SK-N-SH (cell line): ENCODE data around the gene ATG7. TPM values are rescaled to one million over a fixed set of nuclear protein-coding genes. Genes with fewer than 3 reads are reported as not detected.

Experiments
- CTCF ChIA-PET: fragments of 300-600, 350-600 bp; formaldehyde crosslinking; extraction: SDS; loops from one replicate; lab custom pipeline; 2021; lab: Yijun Ruan, JAX
- POLR2A ChIA-PET: fragments of 350-600 bp; sonication (Branson Sonifier 250); formaldehyde crosslinking; extraction: SDS; loops from one replicate; lab custom pipeline; 2020; ENCODE audit warnings: antibody characterized with exemption, inconsistent platforms; lab: Yijun Ruan, JAX
- DNase-seq: peaks from one replicate; pipeline ENCODE4 v3.0.0; 2012
- H2AFZ ChIP-seq: fragments of 200-600 bp; sonication (generic); 2 replicates; pipeline ENCODE4 v1.8.1; 2016; ENCODE audit warnings: antibody characterized with exemption, mild to moderate bottlenecking, low read depth
- H3F3A ChIP-seq: fragments of 200-600 bp; sonication (generic); replicated peaks from 2 replicates; pipeline ENCODE3; 2016; ENCODE audit warnings: antibody characterized with exemption, mild to moderate bottlenecking; ENCODE audit not compliant: insufficient read depth
- H3K27ac ChIP-seq, 2 experiments: fragments of 200-500 bp in 1 of 2; fragments of 200-600 bp in 1 of 2; sonication (Bioruptor generic) in 1 of 2; sonication (generic), shearing (Covaris generic) in 1 of 2; 2 replicates each; pipeline versions ENCODE4 v1.5.1 to v1.6.1; 2014 to 2016; ENCODE audit warnings: low read depth in 2 of 2, inconsistent platforms in 1 of 2, low read length in 1 of 2, mild to moderate bottlenecking in 1 of 2, mixed read lengths in 1 of 2
- H3K27me3 ChIP-seq: fragments of 200-600 bp; sonication (generic), shearing (Covaris generic); 2 replicates; pipeline ENCODE4 v1.6.1; 2016; ENCODE audit warnings: mixed run types; ENCODE audit not compliant: insufficient read depth
- H3K36me3 ChIP-seq, 2 experiments: fragments of 200-500 bp in 1 of 2; fragments of 200-600 bp in 1 of 2; sonication (Bioruptor generic) in 1 of 2; sonication (generic) in 1 of 2; replicated peaks in 1 of 2; 2 replicates each; pipeline versions ENCODE3 to v1.5.1; 2014 to 2016; ENCODE audit warnings: low read length in 1 of 2, mild to moderate bottlenecking in 1 of 2; ENCODE audit not compliant: insufficient read depth in 2 of 2, control insufficient read depth in 1 of 2
- H3K4me1 ChIP-seq, 2 experiments: fragments of 200-500 bp in 1 of 2; fragments of 200-600 bp in 1 of 2; sonication (Bioruptor generic) in 1 of 2; sonication (generic), shearing (Covaris generic) in 1 of 2; 2 replicates each; pipeline versions ENCODE4 v1.5.1 to v1.6.1; 2014 to 2016; ENCODE audit warnings: low read depth in 1 of 2, low read length in 1 of 2, mixed run types in 1 of 2; ENCODE audit not compliant: insufficient read depth in 2 of 2, control insufficient read depth in 1 of 2
- H3K4me2 ChIP-seq: fragments of 200-600 bp; sonication (generic), shearing (Covaris generic); 2 replicates; pipeline ENCODE4 v1.6.1; 2017; ENCODE audit warnings: mixed run types
- H3K4me3 ChIP-seq, 2 experiments: fragments of 200-500 bp in 1 of 2; fragments of 200-600 bp in 1 of 2; sonication (Bioruptor generic) in 1 of 2; sonication (generic), shearing (Covaris generic) in 1 of 2; 2 replicates each; pipeline versions ENCODE4 v1.5.1 to v1.8.1; 2014 to 2016; ENCODE audit warnings: low read depth in 2 of 2, inconsistent platforms in 1 of 2, low read length in 1 of 2, mild to moderate bottlenecking in 1 of 2, mixed read lengths in 1 of 2, moderate library complexity in 1 of 2
- H3K79me2 ChIP-seq: fragments of 200-600 bp; sonication (generic); 2 replicates; pipeline ENCODE4 v1.8.1; 2017; ENCODE audit warnings: mild to moderate bottlenecking; ENCODE audit not compliant: insufficient read depth
- H3K9ac ChIP-seq: fragments of 200-600 bp; sonication (generic); 2 replicates; pipeline ENCODE4 v1.6.1; 2017; ENCODE audit warnings: mixed run types
- H3K9me2 ChIP-seq: fragments of 200-600 bp; sonication (generic); 2 replicates; pipeline ENCODE4 v1.6.1; 2017; ENCODE audit warnings: mixed run types
- H3K9me3 ChIP-seq: fragments of 200-600 bp; sonication (generic); 2 replicates; pipeline ENCODE4 v1.6.1; 2017; ENCODE audit warnings: mixed run types, mild to moderate bottlenecking, moderate library complexity
- H4K20me1 ChIP-seq: fragments of 200-600 bp; sonication (generic); 2 replicates; pipeline ENCODE4 v1.6.1; 2017; ENCODE audit warnings: mild to moderate bottlenecking, mixed run types; ENCODE audit not compliant: insufficient read depth
- CHD2 ChIP-seq: fragments of 150-350 bp; IDR thresholded peaks from 2 replicates; pipeline ENCODE4 v1.6.1; 2018; ENCODE audit warnings: low read length; ENCODE audit not compliant: partially characterized antibody
- CTCF ChIP-seq: fragments of 200-600 bp; sonication (generic); IDR thresholded peaks from 2 replicates; pipeline ENCODE4 v1.6.1; 2017; ENCODE audit warnings: antibody characterized with exemption, mild to moderate bottlenecking, moderate library complexity
- ELF1 ChIP-seq: IDR thresholded peaks from 2 replicates; pipeline ENCODE4 v1.4.0; 2012
- EP300 ChIP-seq, 2 experiments: IDR thresholded peaks; 2 replicates each; pipeline versions ENCODE4 v1.4.0 to v1.6.1; 2012; ENCODE audit warnings: borderline replicate concordance in 1 of 2, low read depth in 1 of 2, low read length in 1 of 2
- EZH2phosphoT487 ChIP-seq: fragments of 200-600 bp; sonication (generic); IDR thresholded peaks from 2 replicates; pipeline ENCODE4 v1.6.1; 2017; ENCODE audit warnings: low read depth, mixed run types, mild to moderate bottlenecking, antibody characterized with exemption, moderate library complexity, borderline replicate concordance
- FOSL2 ChIP-seq: IDR thresholded peaks from 2 replicates; pipeline ENCODE4 v1.4.0; 2012; ENCODE audit warnings: low read depth, mild to moderate bottlenecking, moderate library complexity, borderline replicate concordance
- FOXJ3 ChIP-seq: sonication (generic); formaldehyde crosslinking; IDR thresholded peaks from 2 replicates; pipeline ENCODE4 v1.5.1; 2020; ENCODE audit warnings: mild to moderate bottlenecking, missing genetic modification reagents
- FOXM1 ChIP-seq: IDR thresholded peaks from 2 replicates; pipeline ENCODE4 v1.4.0; 2012; ENCODE audit warnings: low read depth, mild to moderate bottlenecking
- GABPA ChIP-seq: IDR thresholded peaks from 2 replicates; pipeline ENCODE4 v1.4.0; 2012; ENCODE audit warnings: low read depth, mild to moderate bottlenecking
- GATA2 ChIP-seq: sonication (generic); formaldehyde crosslinking; IDR thresholded peaks from 2 replicates; pipeline ENCODE4 v1.5.0; 2020; ENCODE audit warnings: mild to moderate bottlenecking, missing genetic modification reagents
- MEF2A ChIP-seq: IDR thresholded peaks from 2 replicates; pipeline ENCODE4 v1.4.0; 2012; ENCODE audit warnings: low read depth, borderline replicate concordance
- MXI1 ChIP-seq: IDR thresholded peaks from 2 replicates; pipeline ENCODE4 v1.6.1; 2012; ENCODE audit warnings: mild to moderate bottlenecking, low read depth, low read length, improper control_type of control experiment
- NFIC ChIP-seq: IDR thresholded peaks from 2 replicates; pipeline ENCODE4 v1.4.0; 2012; ENCODE audit warnings: borderline replicate concordance
- NRF1 ChIP-seq: IDR thresholded peaks from 2 replicates; pipeline ENCODE4 v1.6.1; 2012; ENCODE audit warnings: low read depth, mild to moderate bottlenecking, low read length
- POLR2AphosphoS5 ChIP-seq: IDR thresholded peaks from 2 replicates; pipeline ENCODE4 v1.6.1; 2012; ENCODE audit warnings: low read depth, low read length
- RAD21 ChIP-seq: IDR thresholded peaks from 2 replicates; pipeline ENCODE4 v1.6.1; 2012; ENCODE audit warnings: mild to moderate bottlenecking, low read length
- RCOR1 ChIP-seq: fragments of 150-350 bp; IDR thresholded peaks from 2 replicates; pipeline ENCODE4 v1.6.1; 2017; ENCODE audit warnings: antibody characterized with exemption, low read length
- RFX5 ChIP-seq: IDR thresholded peaks from 2 replicates; pipeline ENCODE4 v1.6.1; 2012; ENCODE audit warnings: mild to moderate bottlenecking, improper control_type of control experiment, low read length
- RXRA ChIP-seq: IDR thresholded peaks from 2 replicates; pipeline ENCODE4 v1.4.0; 2012; ENCODE audit warnings: low read depth, mild to moderate bottlenecking, borderline replicate concordance
- SIN3A ChIP-seq: IDR thresholded peaks from 2 replicates; pipeline ENCODE4 v1.6.1; 2012; ENCODE audit warnings: low read depth, mild to moderate bottlenecking, low read length, moderate library complexity, borderline replicate concordance
- SMC3 ChIP-seq: IDR thresholded peaks from 2 replicates; pipeline ENCODE4 v1.6.1; 2012; ENCODE audit warnings: low read depth, low read length, improper control_type of control experiment
- TAF1 ChIP-seq: IDR thresholded peaks from 2 replicates; pipeline ENCODE4 v1.6.1; 2012; ENCODE audit warnings: low read depth, mild to moderate bottlenecking, low read length, moderate library complexity, borderline replicate concordance
- TCF12 ChIP-seq: IDR thresholded peaks from 2 replicates; pipeline ENCODE4 v1.4.0; 2012
- USF2 ChIP-seq: fragments of 150-350 bp; IDR thresholded peaks from 2 replicates; pipeline ENCODE4 v1.6.1; 2017; ENCODE audit warnings: antibody characterized with exemption, low read length, low read depth, borderline replicate concordance
- WGBS: methylation state at CpG from one replicate; pipeline ENCODE4 v1.1.6; 2017; ENCODE audit warnings: low lambda C conversion rate; 5-methylcytosine and 5-hydroxymethylcytosine counted together
- polyA plus RNA-seq, 3 experiments: library from polyadenylated mRNA; depleted of rRNA; stranded (reverse); fragments of >200 nt; gene quantifications; 2 replicates each; pipeline ENCODE4 v1.2.3, GENCODE V29; 2012
- TF ChIP-seq, protein P1 (sequence below): IDR thresholded peaks from 2 replicates; pipeline ENCODE4 v1.4.0; 2012; ENCODE audit warnings: low read depth, borderline replicate concordance

Gene ATG7
- polyA plus RNA-seq, 1 of the 3 experiments (the other 2 are of a cell fraction): 29.5 TPM

DNA sequence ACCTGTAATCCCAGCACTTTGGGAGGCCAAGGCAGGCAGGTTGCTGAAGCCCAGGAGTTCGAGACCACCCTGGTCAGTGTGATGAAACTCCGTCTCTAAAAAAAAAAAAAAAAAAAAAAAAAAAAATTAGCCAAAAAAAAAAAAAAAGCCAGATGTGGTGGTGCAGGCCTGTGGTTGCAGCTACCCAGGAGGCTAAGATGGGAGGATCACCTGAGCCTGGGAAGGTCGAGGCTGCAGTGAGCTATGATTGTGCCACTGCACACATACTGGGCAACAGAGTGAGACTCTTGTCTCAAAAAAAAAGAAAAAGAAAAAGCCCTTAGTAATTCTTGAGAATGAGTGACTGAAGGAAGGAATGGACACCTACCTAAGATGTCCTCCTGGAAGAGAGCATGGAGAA is 266.4 kb downstream of the ATG7 start:
- no peak for DNase-seq
- no peaks in the 10 kb centered on the region for H3K9me3 ChIP-seq
- no peaks in the 10 kb centered on the region for H3K9me2 ChIP-seq
- H3K4me1 ChIP-seq: peaks cover under 1 to 19% of the 10 kb centered on the region in 2 experiments; a peak in 1 of 4 replicates
- no peaks in the 10 kb centered on the region; the same call in 1 of the 2 replicates for H3K79me2 ChIP-seq
- POLR2A ChIA-PET: interaction anchor here (0.6 to 1.4 kb wide), 3 partner anchors 16 to 316 kb away, joined by 4 to 6 read pairs (median 6); no protein-coding TSS in a partner anchor
- no peaks in the 10 kb centered on the region for H3K27me3 ChIP-seq
- peaks cover 0 to 3% of the 10 kb centered on the region in 2 experiments for H3K36me3 ChIP-seq
- 93% methylated on average over 3 of the region's 3 CpGs for WGBS
- H3K27ac ChIP-seq: peak overlapping the region in 1 of 2 experiments; percentile 18; a peak in 1 of 4 replicates
- CTCF ChIA-PET: interaction anchor here (0.6 to 2.5 kb wide), 2 partner anchors 103 to 159 kb away, joined by 3 to 13 read pairs; no protein-coding TSS in a partner anchor
- peaks cover 5% of the 10 kb centered on the region for H3F3A ChIP-seq
- no peak overlapping the region for H2AFZ ChIP-seq
- TF ChIP-seq CTCF: no peak
- TF ChIP-seq NRF1: no peak
- TF ChIP-seq USF2: no peak
- TF ChIP-seq ELF1: no peak
- TF ChIP-seq NFIC: no peak
- TF ChIP-seq SMC3: no peak
- no peak for TF ChIP-seq RFX5
- no peak for TF ChIP-seq SIN3A
- no peak for TF ChIP-seq RXRA
- no peak for TF ChIP-seq FOSL2
- H3K9ac ChIP-seq: no peak overlapping the region
- H4K20me1 ChIP-seq: no peaks in the 10 kb centered on the region
- H3K4me2 ChIP-seq: no peak overlapping the region
- no peak overlapping the region for H3K4me3 ChIP-seq

DNA sequence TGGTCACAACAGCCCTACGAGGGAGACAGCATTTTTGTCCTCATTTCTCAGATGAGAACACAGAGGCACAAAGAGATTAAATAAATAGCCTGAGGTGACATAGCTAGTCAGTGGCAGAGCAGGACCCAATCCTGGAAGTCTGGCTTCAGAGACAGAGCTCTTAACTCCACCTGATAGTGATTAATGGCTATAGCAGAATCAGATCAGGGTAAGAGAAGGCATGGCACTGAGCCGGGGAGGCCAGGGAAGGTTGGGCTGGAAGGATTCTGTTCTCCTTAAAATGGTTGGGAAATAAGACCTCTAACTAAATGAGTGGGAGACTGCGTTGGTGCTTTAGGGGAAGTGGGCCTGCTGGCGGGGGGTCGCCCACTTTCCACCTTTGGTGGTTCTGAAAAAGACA is 267.0 kb downstream of the ATG7 start:
- H3K27me3 ChIP-seq: no peaks in the 10 kb centered on the region
- no peak overlapping the region for H3K4me3 ChIP-seq
- 83% methylated on average over 5 of the region's 5 CpGs for WGBS
- H3K36me3 ChIP-seq: peaks cover 0 to 3% of the 10 kb centered on the region in 2 experiments
- no peaks in the 10 kb centered on the region for H3K9me3 ChIP-seq
- peaks cover 0 to 15% of the 10 kb centered on the region in 2 experiments; a peak in 1 of 4 replicates for H3K4me1 ChIP-seq
- peaks cover 5% of the 10 kb centered on the region for H3F3A ChIP-seq
- H3K9me2 ChIP-seq: no peaks in the 10 kb centered on the region
- H2AFZ ChIP-seq: no peak overlapping the region
- no peak overlapping the region for H3K4me2 ChIP-seq
- H4K20me1 ChIP-seq: no peaks in the 10 kb centered on the region
- CTCF ChIA-PET: interaction anchor here (0.6 to 2.5 kb wide), 5 partner anchors 17 to 1181 kb away, joined by 3 to 13 read pairs (median 3); no protein-coding TSS in a partner anchor
- H3K9ac ChIP-seq: no peak overlapping the region
- H3K27ac ChIP-seq: peak overlapping the region in 1 of 2 experiments; percentile 18; a peak in 2 of 4 replicates
- POLR2A ChIA-PET: interaction anchor here (1.4 kb wide), 1 partner anchor 16 kb away, joined by 4 read pairs; no protein-coding TSS in a partner anchor
- H3K79me2 ChIP-seq: no peaks in the 10 kb centered on the region; the same call in 1 of the 2 replicates
- peak; percentile 80 for DNase-seq
- TF ChIP-seq EP300 (IDR thresholded peaks at IDR 0.05; ENCODE audit: borderline replicate concordance in 1 of 2, low read depth in 1 of 2, low read length in 1 of 2): peak in 1 of 2 experiments; percentile 57; a peak in 2 of 4 replicates
- TF ChIP-seq GABPA: no peak
- no peak for TF ChIP-seq NFIC
- peak; percentile 72 for TF ChIP-seq RCOR1
- TF ChIP-seq MEF2A: no peak
- no peak for TF ChIP-seq TAF1
- TF ChIP-seq NRF1: no peak
- TF ChIP-seq, protein P1, sequence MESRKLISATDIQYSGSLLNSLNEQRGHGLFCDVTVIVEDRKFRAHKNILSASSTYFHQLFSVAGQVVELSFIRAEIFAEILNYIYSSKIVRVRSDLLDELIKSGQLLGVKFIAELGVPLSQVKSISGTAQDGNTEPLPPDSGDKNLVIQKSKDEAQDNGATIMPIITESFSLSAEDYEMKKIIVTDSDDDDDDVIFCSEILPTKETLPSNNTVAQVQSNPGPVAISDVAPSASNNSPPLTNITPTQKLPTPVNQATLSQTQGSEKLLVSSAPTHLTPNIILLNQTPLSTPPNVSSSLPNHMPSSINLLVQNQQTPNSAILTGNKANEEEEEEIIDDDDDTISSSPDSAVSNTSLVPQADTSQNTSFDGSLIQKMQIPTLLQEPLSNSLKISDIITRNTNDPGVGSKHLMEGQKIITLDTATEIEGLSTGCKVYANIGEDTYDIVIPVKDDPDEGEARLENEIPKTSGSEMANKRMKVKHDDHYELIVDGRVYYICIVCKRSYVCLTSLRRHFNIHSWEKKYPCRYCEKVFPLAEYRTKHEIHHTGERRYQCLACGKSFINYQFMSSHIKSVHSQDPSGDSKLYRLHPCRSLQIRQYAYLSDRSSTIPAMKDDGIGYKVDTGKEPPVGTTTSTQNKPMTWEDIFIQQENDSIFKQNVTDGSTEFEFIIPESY: no peak
- TF ChIP-seq TCF12: no peak
- no peak for TF ChIP-seq EZH2phosphoT487
- TF ChIP-seq GATA2 (CRISPR knock-in tag): peak; percentile 56
- TF ChIP-seq SMC3: no peak
- 0 out of 2 replicates have a peak, but pooled peaks have one; percentile 28 for TF ChIP-seq MXI1
- TF ChIP-seq FOXM1: no peak
- TF ChIP-seq FOXJ3 (CRISPR knock-in tag): no peak
- TF ChIP-seq POLR2AphosphoS5: no peak
- no peak for TF ChIP-seq FOSL2
- TF ChIP-seq RAD21: peak; percentile 16; the same call in 1 of the 2 replicates
- no peak for TF ChIP-seq CHD2
